GM23338 (cell line): Measurements from ENCODE around the gene CLIP1. TPM values are rescaled to one million over a fixed set of nuclear protein-coding genes. Genes with fewer than 3 reads are reported as not detected.

ENCODE experiments used
- ATAC-seq: fragments of 200-7000 bp; cut with Tn5 transposase; 3 replicates; pipeline ENCODE4 v1.9.1; 2020
- DNase-seq: peaks from one replicate; pipeline ENCODE4 v3.0.0-alpha.2; 2015; ENCODE audit warnings: low spot score
- H2AFZ ChIP-seq: fragments of 200-600 bp; sonication (generic); 2 replicates; pipeline ENCODE4 v1.8.0; 2016; ENCODE audit warnings: antibody characterized with exemption, mild to moderate bottlenecking, moderate library complexity
- H3F3A ChIP-seq: fragments of 200-600 bp; sonication (generic); replicated peaks from 2 replicates; pipeline ENCODE4 v1.8.0; 2017; ENCODE audit warnings: antibody characterized with exemption, mixed run types, low read depth
- H3K27ac ChIP-seq: fragments of 200-600 bp; sonication (generic); 2 replicates; pipeline ENCODE4 v1.6.1; 2016; ENCODE audit warnings: low read depth
- H3K27me3 ChIP-seq: fragments of 200-600 bp; sonication (generic); 2 replicates; pipeline ENCODE4 v1.8.0; 2016; ENCODE audit warnings: mild to moderate bottlenecking, mixed run types, moderate library complexity; ENCODE audit not compliant: insufficient read depth
- H3K36me3 ChIP-seq: fragments of 200-600 bp; sonication (generic); 2 replicates; pipeline ENCODE4 v1.8.0; 2016; ENCODE audit warnings: mild to moderate bottlenecking; ENCODE audit not compliant: insufficient read depth
- H3K4me1 ChIP-seq: fragments of 200-600 bp; sonication (generic); 2 replicates; pipeline ENCODE4 v1.8.0; 2016; ENCODE audit warnings: mild to moderate bottlenecking, moderate library complexity; ENCODE audit not compliant: insufficient read depth
- H3K4me2 ChIP-seq: fragments of 200-600 bp; sonication (generic); 2 replicates; pipeline ENCODE4 v1.7.1; 2017; ENCODE audit warnings: mixed run types
- H3K4me3 ChIP-seq: fragments of 200-600 bp; sonication (generic); 2 replicates; pipeline ENCODE4 v1.6.1; 2016; ENCODE audit warnings: mixed run types
- H3K79me2 ChIP-seq: fragments of 200-600 bp; sonication (generic); replicated peaks from 2 replicates; pipeline ENCODE4 v1.8.0; 2017; ENCODE audit warnings: mild to moderate bottlenecking; ENCODE audit not compliant: insufficient read depth
- H3K9me2 ChIP-seq: fragments of 200-600 bp; sonication (generic); 2 replicates; pipeline ENCODE4 v1.8.0; 2017; ENCODE audit not compliant: insufficient read depth
- H4K20me1 ChIP-seq: fragments of 200-600 bp; sonication (generic); replicated peaks from 2 replicates; pipeline ENCODE4 v1.8.0; 2017; ENCODE audit warnings: mild to moderate bottlenecking; ENCODE audit not compliant: insufficient read depth
- H3K27ac Mint-ChIP-seq: 2 replicates; pipeline ENCODE4 v1.8.0; 2020; ENCODE audit warnings: inconsistent platforms, mild to moderate bottlenecking, moderate library complexity, mixed read lengths
- H3K27me3 Mint-ChIP-seq: 3 replicates; pipeline ENCODE4 v1.8.0; 2022; ENCODE audit warnings: low read depth, mild to moderate bottlenecking, moderate library complexity, mixed read lengths, inconsistent platforms; ENCODE audit not compliant: insufficient read depth, poor library complexity
- H3K36me3 Mint-ChIP-seq: 3 replicates; pipeline ENCODE4 v1.8.0; 2021; ENCODE audit warnings: low read depth, mild to moderate bottlenecking, inconsistent platforms, moderate library complexity, mixed read lengths
- H3K4me1 Mint-ChIP-seq: 3 replicates; pipeline ENCODE4 v1.8.0; 2020; ENCODE audit warnings: mild to moderate bottlenecking, inconsistent platforms, mixed read lengths
- H3K4me3 Mint-ChIP-seq: 3 replicates; pipeline ENCODE4 v1.8.0; 2021; ENCODE audit warnings: moderate library complexity, mild to moderate bottlenecking, inconsistent platforms, mixed read lengths
- H3K9me3 Mint-ChIP-seq: 3 replicates; pipeline ENCODE4 v1.8.0; 2020; ENCODE audit warnings: moderate library complexity, mild to moderate bottlenecking, inconsistent platforms, mixed read lengths
- CREB1 ChIP-seq: fragments of 250-450 bp; sonication (Bioruptor Pico); IDR thresholded peaks from 2 replicates; pipeline ENCODE4 v1.5.0; 2020; ENCODE audit warnings: low read depth, mild to moderate bottlenecking, moderate library complexity
- EZH2 ChIP-seq: fragments of 200-600 bp; sonication (generic); IDR thresholded peaks from one replicate; pipeline ENCODE4 v1.8.0; 2017; ENCODE audit warnings: antibody characterized with exemption, mild to moderate bottlenecking, low read depth; ENCODE audit not compliant: unreplicated experiment
- EZH2phosphoT487 ChIP-seq: fragments of 200-600 bp; sonication (generic); IDR thresholded peaks from one replicate; pipeline ENCODE4 v1.8.1; 2018; ENCODE audit warnings: antibody characterized with exemption; ENCODE audit not compliant: unreplicated experiment
- JUNB ChIP-seq: IDR thresholded peaks from one replicate; pipeline ENCODE4 v1.6.1; 2016; ENCODE audit warnings: antibody characterized with exemption; ENCODE audit not compliant: unreplicated experiment
- NANOG ChIP-seq: IDR thresholded peaks from 2 replicates; pipeline ENCODE4 v1.6.1; 2016; ENCODE audit warnings: antibody characterized with exemption, borderline replicate concordance
- POLR2AphosphoS5 ChIP-seq: IDR thresholded peaks from 2 replicates; pipeline ENCODE4 v1.6.1; 2016; ENCODE audit warnings: antibody characterized with exemption, low read depth
- REST ChIP-seq: IDR thresholded peaks from one replicate; pipeline ENCODE4 v1.6.1; 2018; ENCODE audit warnings: antibody characterized with exemption; ENCODE audit not compliant: unreplicated experiment
- STAT1 ChIP-seq: IDR thresholded peaks from one replicate; pipeline ENCODE4 v1.6.1; 2016; ENCODE audit warnings: antibody characterized with exemption; ENCODE audit not compliant: unreplicated experiment
- ZNF114 ChIP-seq: fragments of 250-450 bp; sonication (Bioruptor Pico); IDR thresholded peaks from 2 replicates; pipeline ENCODE4 v1.5.0; 2020; ENCODE audit warnings: mild to moderate bottlenecking, moderate library complexity
- ZNF331 ChIP-seq: fragments of 250-450 bp; sonication (Bioruptor Pico); IDR thresholded peaks from 2 replicates; pipeline ENCODE4 v1.5.0; 2020; ENCODE audit warnings: low read depth, mild to moderate bottlenecking, moderate library complexity
- polyA plus RNA-seq: library from polyadenylated mRNA; unstranded; fragments of >200 nt; fragmentation: Nextera tagmentation; extraction: Ambion mirVana; gene quantifications from 2 replicates; pipeline ENCODE4 v1.2.1, GENCODE V29; 2016
- total RNA-seq: library from RNA; depleted of rRNA; stranded (reverse); fragments of >200 nt; shearing (Covaris generic); gene quantifications from 2 replicates; pipeline ENCODE4 v1.2.3, GENCODE V29; 2014
- TF ChIP-seq, protein P1 (sequence below), 2 experiments: fragments of 200-600 bp in 1 of 2; sonication (generic) in 1 of 2; conservative IDR thresholded peaks; 2 replicates each; pipeline versions ENCODE4 v1.5.1 to v1.6.1; 2016 to 2017; ENCODE audit warnings: antibody characterized with exemption in 2 of 2, low read depth in 2 of 2, mild to moderate bottlenecking in 2 of 2, moderate library complexity in 1 of 2
- TF ChIP-seq, protein P2 (sequence below): IDR thresholded peaks from 2 replicates; pipeline ENCODE4 v1.6.1; 2016; ENCODE audit warnings: antibody characterized with exemption

The CLIP1 gene
- total and polyA plus RNA-seq, 2 experiments from 2014 or later: 11.5 to 21.1 TPM

- TF ChIP-seq EZH2 (no peak), CREB1 (CRISPR knock-in tag) (no peak), EZH2phosphoT487 (no peak), REST (no peak), JUNB (no peak), NANOG (no peak), STAT1 (no peak), POLR2AphosphoS5 (no peak), ZNF114 (no peak), ZNF331 (CRISPR knock-in tag) (no peak)
- TF ChIP-seq, protein P1, sequence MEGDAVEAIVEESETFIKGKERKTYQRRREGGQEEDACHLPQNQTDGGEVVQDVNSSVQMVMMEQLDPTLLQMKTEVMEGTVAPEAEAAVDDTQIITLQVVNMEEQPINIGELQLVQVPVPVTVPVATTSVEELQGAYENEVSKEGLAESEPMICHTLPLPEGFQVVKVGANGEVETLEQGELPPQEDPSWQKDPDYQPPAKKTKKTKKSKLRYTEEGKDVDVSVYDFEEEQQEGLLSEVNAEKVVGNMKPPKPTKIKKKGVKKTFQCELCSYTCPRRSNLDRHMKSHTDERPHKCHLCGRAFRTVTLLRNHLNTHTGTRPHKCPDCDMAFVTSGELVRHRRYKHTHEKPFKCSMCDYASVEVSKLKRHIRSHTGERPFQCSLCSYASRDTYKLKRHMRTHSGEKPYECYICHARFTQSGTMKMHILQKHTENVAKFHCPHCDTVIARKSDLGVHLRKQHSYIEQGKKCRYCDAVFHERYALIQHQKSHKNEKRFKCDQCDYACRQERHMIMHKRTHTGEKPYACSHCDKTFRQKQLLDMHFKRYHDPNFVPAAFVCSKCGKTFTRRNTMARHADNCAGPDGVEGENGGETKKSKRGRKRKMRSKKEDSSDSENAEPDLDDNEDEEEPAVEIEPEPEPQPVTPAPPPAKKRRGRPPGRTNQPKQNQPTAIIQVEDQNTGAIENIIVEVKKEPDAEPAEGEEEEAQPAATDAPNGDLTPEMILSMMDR (conservative IDR thresholded peaks at IDR 0.05; ENCODE audit: low read depth in 2 of 2): no peak
- TF ChIP-seq, protein P2, sequence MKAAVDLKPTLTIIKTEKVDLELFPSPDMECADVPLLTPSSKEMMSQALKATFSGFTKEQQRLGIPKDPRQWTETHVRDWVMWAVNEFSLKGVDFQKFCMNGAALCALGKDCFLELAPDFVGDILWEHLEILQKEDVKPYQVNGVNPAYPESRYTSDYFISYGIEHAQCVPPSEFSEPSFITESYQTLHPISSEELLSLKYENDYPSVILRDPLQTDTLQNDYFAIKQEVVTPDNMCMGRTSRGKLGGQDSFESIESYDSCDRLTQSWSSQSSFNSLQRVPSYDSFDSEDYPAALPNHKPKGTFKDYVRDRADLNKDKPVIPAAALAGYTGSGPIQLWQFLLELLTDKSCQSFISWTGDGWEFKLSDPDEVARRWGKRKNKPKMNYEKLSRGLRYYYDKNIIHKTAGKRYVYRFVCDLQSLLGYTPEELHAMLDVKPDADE: no peak
These were observed 15.2 kb upstream of the CLIP1 start (continued) for GRCh38 chr12:122437656-122438121.

- ATAC-seq (no peak), DNase-seq (no peak)
- Histone ChIP-seq H3K4me3 (no peak overlapping the region), H3K27me3 (no peaks in the 10 kb centered on the region), H3K27ac (no peak overlapping the region), H3K4me1 (no peaks in the 10 kb centered on the region), H3F3A (no peaks in the 10 kb centered on the region), H2AFZ (no peak overlapping the region), H3K36me3 (no peaks in the 10 kb centered on the region), H3K79me2 (no peaks in the 10 kb centered on the region), H3K4me2 (no peak overlapping the region), H3K9me2 (no peaks in the 10 kb centered on the region), H4K20me1 (no peaks in the 10 kb centered on the region)
- no peak overlapping the region for H3K4me3 Mint-ChIP-seq
- no peaks in the 10 kb centered on the region for H3K4me1 Mint-ChIP-seq
- H3K9me3 Mint-ChIP-seq: no peaks in the 10 kb centered on the region
- peaks cover 2% of the 10 kb centered on the region for H3K27me3 Mint-ChIP-seq
- H3K36me3 Mint-ChIP-seq: no peaks in the 10 kb centered on the region
- no peak overlapping the region for H3K27ac Mint-ChIP-seq
- TF ChIP-seq, protein P1 (conservative IDR thresholded peaks at IDR 0.05; ENCODE audit: low read depth in 2 of 2): no peak
- TF ChIP-seq CREB1 (CRISPR knock-in tag) (no peak), EZH2phosphoT487 (no peak)
- TF ChIP-seq, protein P2: no peak
These were observed 12.7 kb upstream of the CLIP1 start for GRCh38 chr12:122435186-122435585.
